Chondrocyte (in vitro differentiated cells): ENCODE measurements around the gene SFT2D1. TPM values are rescaled to one million over a fixed set of nuclear protein-coding genes. Genes with fewer than 3 reads are reported as not detected.

Experiments used
- DNase-seq: peaks from one replicate; pipeline ENCODE4 v3.0.0; 2021; ENCODE audit warnings: mixed read lengths, low spot score
- H3K27ac Mint-ChIP-seq: one replicate; pipeline ENCODE4 v1.8.0; 2021; ENCODE audit warnings: mild to moderate bottlenecking, moderate library complexity, mixed read lengths; ENCODE audit not compliant: unreplicated experiment
- H3K27me3 Mint-ChIP-seq: 2 replicates; pipeline ENCODE4 v1.8.0; 2021; ENCODE audit warnings: low read depth, mixed read lengths
- H3K36me3 Mint-ChIP-seq: 2 replicates; pipeline ENCODE4 v1.8.0; 2021; ENCODE audit warnings: low read depth, mixed read lengths
- H3K4me1 Mint-ChIP-seq: 2 replicates; pipeline ENCODE4 v1.8.0; 2021; ENCODE audit warnings: low read depth, mild to moderate bottlenecking, mixed read lengths
- H3K4me3 Mint-ChIP-seq: one replicate; pipeline ENCODE4 v1.8.0; 2021; ENCODE audit warnings: mild to moderate bottlenecking, moderate library complexity, mixed read lengths; ENCODE audit not compliant: unreplicated experiment
- H3K9me3 Mint-ChIP-seq: 2 replicates; pipeline ENCODE4 v1.8.0; 2021; ENCODE audit warnings: low read depth, mixed read lengths
- total RNA-seq: library from RNA; stranded (reverse); gene quantifications from 3 replicates; pipeline ENCODE4 v1.2.1, GENCODE V29; 2021
- TF ChIP-seq, protein P1 (sequence below): fragments of 200-600 bp; sonication (generic); IDR thresholded peaks from 2 replicates; pipeline ENCODE4 v1.5.0; 2021; ENCODE audit warnings: antibody characterized with exemption, mild to moderate bottlenecking, moderate library complexity

Gene SFT2D1
- total RNA-seq, 1 donor from 2014 or later = 30.0 TPM

DNA sequence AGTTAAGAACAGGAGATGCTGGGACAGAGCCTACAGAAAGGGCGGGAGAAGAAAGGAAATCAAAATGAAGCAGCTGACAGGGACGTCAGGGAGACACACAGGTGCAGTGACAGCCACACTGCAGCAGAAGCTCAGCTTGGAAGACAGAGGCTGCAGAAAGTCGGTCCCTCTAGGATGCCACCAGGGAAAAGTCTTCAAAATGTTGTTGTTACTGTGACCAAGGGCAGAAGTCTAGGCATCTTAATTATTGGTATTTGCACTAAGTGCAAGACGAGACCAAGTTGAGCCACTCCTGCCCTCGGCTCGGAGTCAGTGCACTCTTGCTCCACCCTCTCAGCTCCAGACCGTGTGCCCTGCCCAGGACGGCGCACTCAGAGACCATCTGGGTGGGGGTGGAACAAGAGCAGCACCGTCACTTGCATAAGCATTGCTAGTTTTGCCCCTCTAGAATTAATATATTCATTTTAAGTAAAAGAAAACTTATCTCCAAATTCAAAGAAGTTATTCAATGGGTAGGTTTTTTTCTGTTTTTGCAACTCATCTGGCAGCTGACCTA is 36.7 kb downstream of the SFT2D1 start:
- Mint-ChIP-seq H3K36me3 (no peaks in the 10 kb centered on the region), H3K4me1 (peaks cover 4% of the 10 kb centered on the region), H3K9me3 (no peaks in the 10 kb centered on the region), H3K27me3 (peaks cover 26% of the 10 kb centered on the region), H3K4me3 (no peak overlapping the region), H3K27ac (no peak overlapping the region)
- no peak for DNase-seq
- TF ChIP-seq, protein P1, sequence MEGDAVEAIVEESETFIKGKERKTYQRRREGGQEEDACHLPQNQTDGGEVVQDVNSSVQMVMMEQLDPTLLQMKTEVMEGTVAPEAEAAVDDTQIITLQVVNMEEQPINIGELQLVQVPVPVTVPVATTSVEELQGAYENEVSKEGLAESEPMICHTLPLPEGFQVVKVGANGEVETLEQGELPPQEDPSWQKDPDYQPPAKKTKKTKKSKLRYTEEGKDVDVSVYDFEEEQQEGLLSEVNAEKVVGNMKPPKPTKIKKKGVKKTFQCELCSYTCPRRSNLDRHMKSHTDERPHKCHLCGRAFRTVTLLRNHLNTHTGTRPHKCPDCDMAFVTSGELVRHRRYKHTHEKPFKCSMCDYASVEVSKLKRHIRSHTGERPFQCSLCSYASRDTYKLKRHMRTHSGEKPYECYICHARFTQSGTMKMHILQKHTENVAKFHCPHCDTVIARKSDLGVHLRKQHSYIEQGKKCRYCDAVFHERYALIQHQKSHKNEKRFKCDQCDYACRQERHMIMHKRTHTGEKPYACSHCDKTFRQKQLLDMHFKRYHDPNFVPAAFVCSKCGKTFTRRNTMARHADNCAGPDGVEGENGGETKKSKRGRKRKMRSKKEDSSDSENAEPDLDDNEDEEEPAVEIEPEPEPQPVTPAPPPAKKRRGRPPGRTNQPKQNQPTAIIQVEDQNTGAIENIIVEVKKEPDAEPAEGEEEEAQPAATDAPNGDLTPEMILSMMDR = no peak

DNA sequence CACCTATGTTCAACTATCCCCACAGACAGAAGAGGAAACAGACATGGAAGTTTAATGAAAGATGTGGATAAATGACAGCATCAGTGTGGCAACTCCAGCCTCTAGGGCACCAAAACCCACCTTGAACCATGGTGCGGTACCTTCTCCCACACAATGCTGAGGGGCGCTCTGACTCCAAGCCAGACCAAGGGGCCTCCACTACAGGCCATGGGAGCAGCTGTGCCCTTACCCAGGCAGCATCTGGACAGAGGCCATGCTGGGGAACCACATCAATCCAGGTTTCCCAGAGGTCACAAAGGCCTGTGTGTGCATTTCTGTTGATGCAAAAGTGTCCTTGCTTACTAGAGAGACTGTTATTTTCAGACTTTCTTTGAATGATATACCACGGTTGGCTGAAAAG is 38.2 kb downstream of the SFT2D1 start:
- peaks cover 18% of the 10 kb centered on the region for H3K27me3 Mint-ChIP-seq
- TF ChIP-seq, protein P1 = no peak
- DNase-seq = no peak
- H3K9me3 Mint-ChIP-seq = no peaks in the 10 kb centered on the region
- no peak overlapping the region for H3K27ac Mint-ChIP-seq
- no peak overlapping the region for H3K4me3 Mint-ChIP-seq
- peaks cover 4% of the 10 kb centered on the region for H3K4me1 Mint-ChIP-seq
- no peaks in the 10 kb centered on the region for H3K36me3 Mint-ChIP-seq

DNA sequence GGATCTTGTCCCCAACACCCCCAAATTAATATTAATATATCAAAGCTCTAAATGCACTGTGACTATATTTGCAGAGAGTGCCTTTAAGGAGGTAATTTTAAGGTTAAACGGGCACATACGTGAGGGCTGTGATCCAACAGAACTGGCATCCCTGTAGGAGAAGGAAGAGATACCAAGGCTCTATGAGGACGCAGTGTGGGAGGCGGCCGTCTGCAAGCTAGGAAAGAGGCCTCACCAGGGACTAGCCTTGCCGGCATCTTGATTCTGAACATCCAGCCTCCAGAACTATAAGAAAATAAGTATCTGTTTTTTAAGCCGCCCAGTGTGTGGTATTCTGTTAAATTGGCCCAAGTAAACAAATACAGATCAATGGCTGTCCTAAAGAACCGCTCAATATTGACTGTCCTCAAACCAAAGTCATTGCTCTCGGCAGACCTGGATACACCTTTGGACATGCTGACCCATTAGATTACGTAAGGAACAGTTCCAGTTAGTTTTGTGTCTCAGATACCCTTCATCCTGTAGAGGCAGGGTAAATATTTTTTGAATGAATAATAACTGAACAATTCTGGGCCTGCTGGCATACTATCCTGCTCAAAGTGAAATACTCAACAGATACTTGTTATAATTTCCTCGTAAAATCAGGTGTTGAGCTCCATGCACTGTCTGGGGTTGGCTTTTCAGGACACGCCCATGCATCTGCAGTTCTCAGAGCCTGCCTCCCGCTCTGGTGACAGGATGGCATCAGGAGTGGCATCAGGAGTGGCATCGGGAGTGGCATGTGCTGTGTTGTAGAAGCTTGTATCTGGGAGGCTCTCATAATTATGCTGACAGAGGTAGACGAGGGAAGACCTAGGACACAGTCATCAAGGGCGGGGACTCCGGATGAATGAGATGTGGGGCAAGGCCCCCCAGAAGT is 40.5 kb downstream of the SFT2D1 start:
- Mint-ChIP-seq H3K36me3 (peaks cover 3% of the 10 kb centered on the region), H3K9me3 (peaks cover 3% of the 10 kb centered on the region), H3K27ac (no peak overlapping the region), H3K4me1 (no peaks in the 10 kb centered on the region), H3K4me3 (no peak overlapping the region), H3K27me3 (peaks cover 26% of the 10 kb centered on the region)
- TF ChIP-seq, protein P1 = no peak
- DNase-seq = no peak

DNA sequence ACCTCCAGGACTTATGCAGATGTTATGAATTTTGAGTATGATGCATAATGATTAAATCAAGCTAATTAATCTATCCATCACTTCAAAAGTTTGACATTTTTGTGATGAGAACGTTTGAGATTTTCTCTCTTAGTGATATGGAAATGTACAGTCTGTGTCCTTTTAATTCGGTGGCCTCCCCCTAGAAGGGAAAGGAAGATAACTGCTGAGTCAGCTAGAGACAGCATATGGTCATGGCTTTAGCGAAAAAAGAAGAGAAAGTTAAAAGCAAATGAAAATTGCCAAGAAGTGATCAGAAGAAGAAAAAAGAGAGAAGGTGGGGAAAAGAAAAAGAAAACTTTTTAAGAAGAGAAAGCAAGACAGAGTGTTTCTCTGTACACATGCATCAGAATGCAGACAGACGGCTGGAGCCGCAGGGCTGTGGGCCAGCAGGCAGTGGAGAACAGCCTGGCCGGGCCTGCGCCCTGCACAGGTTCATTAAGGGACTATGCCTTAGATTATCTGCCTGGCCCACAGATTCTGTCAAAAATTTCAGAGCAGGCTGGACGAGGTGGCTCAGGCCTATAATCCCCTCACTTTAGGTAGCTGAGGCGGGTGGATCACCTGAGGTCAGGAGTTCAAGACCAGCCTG is 41.9 kb downstream of the SFT2D1 start:
- Mint-ChIP-seq H3K27me3 (peaks cover 28% of the 10 kb centered on the region), H3K27ac (no peak overlapping the region), H3K4me1 (no peaks in the 10 kb centered on the region), H3K9me3 (peaks cover 3% of the 10 kb centered on the region), H3K4me3 (no peak overlapping the region), H3K36me3 (peaks cover 3% of the 10 kb centered on the region)
- no peak for DNase-seq
- TF ChIP-seq, protein P1 = no peak

DNA sequence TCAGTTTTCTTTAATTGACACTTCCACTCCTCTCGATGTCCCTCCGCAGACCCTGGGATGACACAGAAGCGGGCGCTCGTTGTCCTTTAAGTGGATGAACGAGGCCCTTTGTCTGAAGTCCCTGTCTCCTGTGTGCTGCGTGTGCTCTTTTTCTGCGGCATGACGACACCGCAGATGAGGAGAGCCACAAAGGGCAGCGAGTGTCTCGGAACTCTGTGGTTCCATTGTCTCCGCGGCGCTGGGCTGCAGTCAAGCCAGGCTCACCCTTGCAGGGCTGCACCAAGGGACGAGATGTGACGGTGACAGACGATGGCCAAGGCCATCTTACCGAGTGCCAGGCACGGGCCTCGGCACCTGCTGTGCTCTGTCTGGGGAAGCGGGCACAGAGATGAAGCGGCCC is 44.7 kb downstream of the SFT2D1 start:
- Mint-ChIP-seq H3K4me3 (no peak overlapping the region), H3K27ac (no peak overlapping the region), H3K4me1 (no peaks in the 10 kb centered on the region), H3K9me3 (peaks cover 6% of the 10 kb centered on the region), H3K36me3 (peaks cover 3% of the 10 kb centered on the region), H3K27me3 (peaks cover 45% of the 10 kb centered on the region)
- DNase-seq = no peak
- TF ChIP-seq, protein P1 = no peak
